Measurements from ENCODE around the gene SRGAP2.
"Not testable (repeated sequence)": the region's sequence is repeated elsewhere in the genome, so short reads cannot be mapped to it uniquely, and the experiment has no call there.

Gene SRGAP2

DNA sequence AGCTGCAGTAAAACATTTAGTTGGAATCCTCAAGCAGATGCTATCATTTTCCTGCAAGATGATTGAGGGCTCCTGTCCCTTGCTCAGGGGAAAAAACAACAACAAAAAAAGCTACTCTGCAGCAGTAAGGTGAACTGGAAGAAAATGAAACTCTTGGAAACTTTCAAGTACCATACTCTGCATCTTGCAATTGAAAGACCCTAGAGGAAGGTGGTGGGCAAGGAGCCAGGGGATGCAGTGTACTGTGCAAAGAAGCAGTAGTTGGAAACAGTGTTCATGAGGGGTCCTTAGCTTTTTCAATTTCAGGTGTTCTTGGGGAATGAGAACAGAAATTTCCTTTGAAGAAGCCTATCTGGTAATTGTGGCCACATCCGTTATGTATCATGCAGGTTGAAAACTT, 7.5 kb downstream of the SRGAP2 start:
- not testable (repeated sequence) for DNase-seq

GRCh38 chr1:206215600-206216392, 12.5 kb downstream of the SRGAP2 start:
- not testable (repeated sequence) for DNase-seq

GRCh38 chr1:206218285-206218684, 14.9 kb downstream of the SRGAP2 start:
- not testable (repeated sequence) for DNase-seq

DNA sequence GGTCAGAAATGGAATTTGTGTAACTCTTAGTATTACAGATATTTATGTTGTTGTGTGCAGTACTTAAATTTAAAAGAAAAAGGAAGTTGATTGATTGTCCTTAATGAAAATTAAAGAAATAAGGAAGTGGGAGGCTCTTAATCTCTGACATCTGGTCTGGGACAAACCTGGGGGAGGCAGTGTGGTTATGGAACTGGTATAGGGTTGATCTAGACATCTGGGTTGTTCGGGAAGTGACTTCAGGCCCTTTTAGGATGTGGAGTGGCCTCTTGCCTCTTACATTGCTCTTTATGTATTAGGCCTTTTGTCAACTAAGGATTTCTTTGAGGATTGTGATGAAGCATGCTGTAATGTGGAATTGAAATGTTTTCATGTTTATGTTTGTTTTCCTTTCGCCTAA, 15.4 kb downstream of the SRGAP2 start:
- DNase-seq: not testable (repeated sequence)

DNA sequence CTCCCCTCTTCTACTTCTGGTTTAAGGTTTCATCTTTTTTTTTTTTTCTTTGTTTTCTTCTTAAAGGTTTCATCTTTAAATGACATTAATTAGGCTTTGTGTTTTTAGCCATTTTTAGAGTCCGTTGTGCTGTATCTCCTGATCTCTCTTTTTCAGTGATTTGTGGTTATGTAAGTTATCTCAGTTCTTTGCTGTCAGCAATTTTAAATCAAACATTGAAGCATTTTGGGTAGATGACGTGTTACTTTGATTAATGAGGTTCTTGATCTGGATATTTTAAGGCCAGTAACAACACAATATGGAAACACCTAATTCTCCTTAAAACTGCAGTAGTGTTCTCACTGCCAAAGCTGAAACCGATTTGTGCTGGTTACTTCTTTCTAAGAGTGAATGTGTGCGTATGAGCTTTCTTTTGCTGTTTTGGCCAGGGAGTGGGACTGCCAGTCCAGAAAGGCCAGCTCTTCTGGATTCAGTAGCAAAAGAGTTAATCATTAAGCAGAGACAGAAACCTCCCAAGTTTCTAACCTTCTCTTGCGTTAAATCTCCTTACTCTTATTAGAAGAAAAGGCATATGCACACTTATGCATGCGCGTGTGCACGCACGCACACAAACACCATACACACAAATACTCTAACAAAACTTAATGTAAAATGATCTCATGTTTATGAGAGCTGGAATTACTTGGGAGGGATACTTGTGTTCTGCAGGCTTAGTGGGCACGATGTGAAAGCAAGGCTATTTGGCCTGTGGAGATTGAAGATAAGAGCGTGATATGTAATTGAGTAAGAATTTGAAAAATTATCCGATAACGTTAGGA, 16.4 kb downstream of the SRGAP2 start:
- DNase-seq: not testable (repeated sequence)

DNA sequence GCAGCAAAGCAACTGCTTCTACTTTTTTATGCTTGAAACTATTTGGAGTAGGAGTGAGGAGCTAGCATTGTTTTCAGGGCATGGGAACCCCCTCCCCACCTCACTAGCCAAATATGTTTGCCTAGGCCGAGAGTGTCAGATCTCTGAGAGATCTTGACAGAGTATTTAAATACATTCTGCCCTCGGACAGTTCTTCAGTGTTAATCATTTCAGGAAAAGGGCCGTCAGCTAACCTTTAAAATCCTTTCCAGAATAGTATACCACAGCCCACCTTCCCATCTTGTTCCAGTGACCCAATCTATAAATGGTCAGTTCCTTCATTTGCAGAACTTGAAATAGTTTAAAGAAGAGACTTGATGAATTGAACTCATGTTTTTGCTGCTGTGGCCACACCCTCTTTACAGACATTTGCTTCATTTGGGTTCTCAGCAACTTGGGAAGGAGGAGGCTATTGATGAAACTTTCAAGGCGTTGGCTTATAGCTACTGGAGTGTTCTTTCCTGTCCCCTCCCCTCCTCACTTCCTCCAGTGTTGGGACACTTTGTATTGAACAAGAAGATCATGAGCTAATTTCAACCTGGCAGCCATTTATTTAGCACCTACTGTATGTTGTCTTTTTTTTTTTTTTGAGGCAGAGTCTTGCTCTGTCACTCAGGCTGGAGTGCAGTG, 17.1 kb downstream of the SRGAP2 start:
- not testable (repeated sequence) for DNase-seq

GRCh38 chr1:206221585-206221984, 18.2 kb downstream of the SRGAP2 start:
- not testable (repeated sequence) for DNase-seq

GRCh38 chr1:206224190-206224776, 20.9 kb downstream of the SRGAP2 start:
- not testable (repeated sequence) for DNase-seq

- DNase-seq: not testable (repeated sequence)
Observed at GRCh38 chr1:206225386-206225785, 22.0 kb downstream of the SRGAP2 start.

DNA sequence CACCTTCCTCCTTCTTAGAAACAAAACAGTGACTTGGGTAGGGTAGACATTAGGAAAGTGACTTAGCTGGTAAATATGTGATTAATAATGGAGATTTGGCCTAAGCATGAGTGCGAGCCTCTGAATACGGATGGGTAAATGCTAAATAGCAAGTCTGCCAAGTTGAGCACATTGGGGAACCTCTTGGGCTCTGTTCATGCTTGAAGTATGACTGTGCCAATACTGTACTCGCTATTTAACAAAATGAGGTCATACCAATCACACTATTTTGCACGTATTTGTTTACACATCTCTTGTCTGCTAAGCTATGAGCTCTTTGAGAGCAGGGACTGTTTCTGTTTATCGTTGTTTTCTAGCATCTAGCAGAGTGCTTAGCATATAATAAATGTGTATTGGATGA, 23.5 kb downstream of the SRGAP2 start:
- DNase-seq: not testable (repeated sequence)

- DNase-seq: not testable (repeated sequence)
Observed at GRCh38 chr1:206229286-206229685, 25.9 kb downstream of the SRGAP2 start.

DNA sequence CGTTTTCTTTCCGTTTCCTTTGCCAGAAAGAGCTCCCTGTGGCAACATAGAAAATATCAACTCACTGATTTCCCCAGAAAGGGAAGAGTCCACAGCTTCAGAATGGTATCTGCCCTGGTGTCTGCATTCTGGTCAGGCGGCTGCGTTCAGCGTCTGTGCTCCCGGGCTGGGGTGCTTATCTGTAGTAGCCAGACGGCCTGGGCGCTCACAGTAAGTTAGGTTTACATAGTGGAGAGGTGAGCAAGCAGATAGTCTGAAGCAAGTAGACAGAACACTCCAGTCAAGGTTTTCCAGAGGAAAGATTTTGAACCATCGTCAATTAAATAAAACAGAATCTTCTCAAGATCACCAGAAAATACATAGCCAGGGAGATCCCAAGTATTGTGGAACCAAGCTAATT, 28.6 kb downstream of the SRGAP2 start:
- DNase-seq: not testable (repeated sequence)

DNA sequence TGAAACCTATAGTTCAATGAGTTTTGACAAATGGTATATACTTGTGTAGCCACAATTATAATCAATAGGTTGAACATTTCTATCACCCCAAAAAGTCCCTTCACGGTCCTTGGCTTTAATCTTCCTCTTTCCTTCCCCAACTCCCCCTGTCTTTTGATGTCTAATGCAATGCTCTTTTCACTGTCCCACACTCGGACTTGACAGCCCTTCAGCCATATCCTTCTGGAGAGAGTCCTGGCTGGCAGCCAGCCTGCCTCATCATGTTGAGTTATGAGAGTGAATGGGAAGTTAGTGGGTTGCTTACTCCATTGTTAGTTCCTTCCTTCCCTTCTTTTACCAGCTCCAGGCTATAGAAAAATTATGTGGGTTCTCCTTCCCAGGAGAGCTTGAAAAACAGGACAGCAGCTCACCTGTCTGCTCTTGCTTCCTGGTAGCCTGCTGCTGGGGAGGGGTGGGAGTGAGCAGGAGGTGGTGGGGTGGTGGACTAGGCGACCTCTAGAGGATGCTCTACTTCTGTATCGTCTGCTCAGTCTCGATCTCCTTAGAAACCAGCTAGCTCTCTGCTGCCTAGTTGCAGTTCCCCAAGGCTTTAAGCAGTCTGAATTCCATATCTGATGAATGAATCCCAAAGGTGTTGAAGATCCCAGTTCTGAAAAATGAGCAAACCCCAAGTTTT, 29.8 kb downstream of the SRGAP2 start:
- not testable (repeated sequence) for DNase-seq

DNA sequence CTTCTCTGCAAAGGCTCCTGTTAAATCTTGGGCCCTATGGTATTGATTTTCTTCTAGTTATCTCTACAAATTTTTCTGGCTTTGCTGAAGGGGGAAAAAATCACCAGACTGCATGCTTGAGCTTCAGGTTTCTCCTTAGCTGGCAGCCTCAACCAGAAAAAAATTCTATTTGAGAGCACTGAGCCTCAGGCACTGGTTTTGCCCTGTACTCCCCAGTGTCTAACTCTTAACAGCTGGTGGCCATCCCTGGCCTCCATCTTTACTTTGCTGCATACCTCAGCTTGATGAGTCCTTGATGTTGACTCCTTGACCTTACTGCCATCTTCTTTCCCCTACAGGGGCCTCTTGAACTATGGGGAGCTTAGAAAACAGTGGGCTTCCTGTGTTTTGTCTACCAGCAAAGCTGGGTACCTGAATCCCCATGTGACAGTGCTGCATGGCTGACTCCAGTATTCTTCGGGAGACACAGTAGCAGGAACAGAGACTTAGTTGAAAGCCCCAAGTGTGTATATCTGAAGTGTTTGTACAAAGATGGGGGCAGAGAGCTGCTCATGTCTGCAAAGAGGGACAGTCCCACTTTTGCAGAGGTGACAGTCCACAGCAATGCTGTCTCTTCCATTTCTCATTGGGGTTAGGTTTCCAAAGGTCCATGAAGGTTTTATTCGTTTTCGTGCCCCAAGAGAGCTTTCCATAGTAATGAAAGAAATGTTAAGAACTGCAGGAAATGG, 31.0 kb downstream of the SRGAP2 start:
- DNase-seq: not testable (repeated sequence)

GRCh38 chr1:206235190-206235589, 31.8 kb downstream of the SRGAP2 start:
- DNase-seq: not testable (repeated sequence)

DNA sequence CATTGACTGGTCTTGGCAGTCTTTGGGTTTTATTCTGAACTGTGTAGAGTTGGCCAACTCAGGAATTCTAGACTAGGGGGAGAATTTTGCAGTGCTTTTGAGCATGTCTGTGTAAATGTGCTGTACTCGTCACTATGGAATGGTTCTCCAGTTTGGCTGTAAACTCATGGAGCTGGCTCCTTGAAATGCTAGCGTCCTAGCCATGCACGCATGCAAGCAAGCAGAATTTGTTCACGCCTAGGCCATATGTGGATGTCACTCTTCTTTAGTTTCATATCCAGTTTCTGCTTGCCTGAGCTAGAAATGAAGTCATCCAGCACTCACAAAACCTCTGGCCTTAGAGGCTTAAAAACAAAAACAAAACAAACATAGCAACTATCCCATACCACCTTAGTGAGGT, 36.9 kb downstream of the SRGAP2 start:
- not testable (repeated sequence) for DNase-seq

DNA sequence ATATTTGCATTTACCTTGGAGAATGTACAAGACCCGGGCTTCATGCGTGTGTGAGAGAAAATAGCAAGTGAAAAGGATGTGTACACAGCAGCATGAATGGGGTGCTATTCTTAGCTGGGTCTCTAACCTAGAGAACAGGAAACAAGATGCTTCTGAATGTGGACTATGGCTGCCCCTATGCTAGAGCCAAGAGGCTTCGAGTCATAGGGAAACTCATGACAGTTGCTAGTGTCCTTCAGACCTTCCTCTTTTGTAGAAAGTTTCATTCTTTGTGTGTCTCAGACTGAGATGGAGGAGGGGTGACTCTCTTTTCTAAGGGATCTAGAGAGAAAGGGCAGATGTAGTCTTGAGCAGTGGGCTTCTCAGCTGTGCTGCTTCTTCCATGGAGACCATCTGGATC, 40.0 kb downstream of the SRGAP2 start:
- not testable (repeated sequence) for DNase-seq

GRCh38 chr1:206245479-206245878, 42.1 kb downstream of the SRGAP2 start:
- not testable (repeated sequence) for DNase-seq

- not testable (repeated sequence) for DNase-seq
Observed at GRCh38 chr1:206246129-206246886, 43.0 kb downstream of the SRGAP2 start.

DNA sequence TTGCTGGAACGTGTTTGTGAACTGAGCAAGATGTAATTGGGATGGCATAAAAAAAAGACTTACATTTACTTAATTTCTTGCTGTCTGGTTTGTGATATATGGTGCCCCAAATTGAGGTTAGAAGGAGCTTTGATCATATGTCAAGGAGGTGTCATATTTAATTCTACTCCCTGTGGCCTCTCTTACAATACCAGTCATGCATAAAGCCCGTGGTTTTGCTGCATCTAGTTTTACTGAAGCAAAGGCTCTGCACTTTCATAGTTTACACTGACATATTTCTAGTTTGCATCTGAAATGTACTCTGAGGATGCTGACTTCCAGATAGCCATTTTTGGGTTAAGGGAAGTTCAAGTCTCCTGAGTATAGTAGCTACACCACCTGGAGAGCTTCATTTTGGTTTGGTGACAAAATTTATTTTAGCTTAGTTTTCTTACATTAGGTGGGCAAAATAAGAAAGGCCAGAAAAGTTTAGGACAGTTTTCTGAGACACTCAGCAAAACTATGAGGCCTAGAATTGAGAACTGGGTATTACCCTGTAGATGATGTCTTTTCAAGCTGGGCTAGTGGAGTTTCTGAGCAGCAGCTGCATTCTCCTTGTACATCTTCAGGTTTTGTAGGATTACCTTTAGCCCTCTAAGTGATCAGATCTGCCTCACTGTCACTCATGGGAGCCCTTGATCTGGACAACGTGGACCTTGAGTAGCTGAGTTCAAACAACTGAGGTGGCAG, 47.8 kb downstream of the SRGAP2 start:
- not testable (repeated sequence) for DNase-seq

All from activated CD4-positive, alpha-beta T cell treated with anti-CD3 and anti-CD28 coated beads for 1 hour (primary cell).